GM19238 (cell line): Measurements from ENCODE around the gene NAGS.
"Not testable (repeated sequence)": the region's sequence is repeated elsewhere in the genome, so short reads cannot be mapped to it uniquely, and the experiment has no call there.

Source experiments
- DNase-seq: peaks from one replicate; pipeline ENCODE4 v3.0.0; 2011; ENCODE audit warnings: low spot score; ENCODE audit not compliant: insufficient read length

NAGS gene

GRCh38 chr17:43983515-43984411 is 20.7 kb upstream of the NAGS start:
- DNase-seq = no peak

GRCh38 chr17:43984521-43984920 is 19.9 kb upstream of the NAGS start:
- DNase-seq = no peak

DNA sequence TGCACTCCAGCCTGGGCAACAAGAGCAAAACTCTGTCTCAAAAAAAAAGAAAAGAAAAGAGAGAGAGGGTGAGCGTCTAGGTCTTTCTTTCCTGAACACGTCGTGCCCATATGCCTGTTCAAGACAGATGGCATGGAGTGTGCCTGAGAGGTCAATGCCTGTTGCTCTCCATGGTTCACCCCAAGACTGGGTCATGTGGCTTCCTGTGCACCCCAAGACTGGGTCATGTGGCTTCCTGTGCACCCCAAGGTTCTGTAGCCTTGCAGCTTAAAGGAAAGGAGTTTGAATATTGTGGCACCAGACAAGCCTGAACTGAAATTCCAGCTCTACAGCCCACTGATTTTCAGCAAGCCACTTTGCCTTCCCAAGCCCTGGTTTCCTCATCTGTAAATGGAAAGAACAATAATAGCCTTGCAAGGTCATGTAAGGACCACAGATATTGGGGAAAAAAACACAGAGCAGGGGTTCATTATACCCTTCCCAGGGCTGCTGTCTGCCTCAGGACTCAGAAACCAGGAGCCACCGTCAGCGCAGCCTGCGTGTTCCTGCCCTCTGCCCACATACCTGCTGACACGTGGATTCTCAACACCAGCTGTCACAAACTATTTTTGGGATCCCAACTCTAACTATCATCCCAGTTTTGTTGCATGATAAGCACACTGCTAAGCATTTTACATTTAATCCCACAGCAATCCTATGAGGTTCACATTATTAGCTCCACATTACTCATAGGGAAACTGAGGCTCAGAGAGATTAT is 18.0 kb upstream of the NAGS start:
- DNase-seq = no peak

DNA sequence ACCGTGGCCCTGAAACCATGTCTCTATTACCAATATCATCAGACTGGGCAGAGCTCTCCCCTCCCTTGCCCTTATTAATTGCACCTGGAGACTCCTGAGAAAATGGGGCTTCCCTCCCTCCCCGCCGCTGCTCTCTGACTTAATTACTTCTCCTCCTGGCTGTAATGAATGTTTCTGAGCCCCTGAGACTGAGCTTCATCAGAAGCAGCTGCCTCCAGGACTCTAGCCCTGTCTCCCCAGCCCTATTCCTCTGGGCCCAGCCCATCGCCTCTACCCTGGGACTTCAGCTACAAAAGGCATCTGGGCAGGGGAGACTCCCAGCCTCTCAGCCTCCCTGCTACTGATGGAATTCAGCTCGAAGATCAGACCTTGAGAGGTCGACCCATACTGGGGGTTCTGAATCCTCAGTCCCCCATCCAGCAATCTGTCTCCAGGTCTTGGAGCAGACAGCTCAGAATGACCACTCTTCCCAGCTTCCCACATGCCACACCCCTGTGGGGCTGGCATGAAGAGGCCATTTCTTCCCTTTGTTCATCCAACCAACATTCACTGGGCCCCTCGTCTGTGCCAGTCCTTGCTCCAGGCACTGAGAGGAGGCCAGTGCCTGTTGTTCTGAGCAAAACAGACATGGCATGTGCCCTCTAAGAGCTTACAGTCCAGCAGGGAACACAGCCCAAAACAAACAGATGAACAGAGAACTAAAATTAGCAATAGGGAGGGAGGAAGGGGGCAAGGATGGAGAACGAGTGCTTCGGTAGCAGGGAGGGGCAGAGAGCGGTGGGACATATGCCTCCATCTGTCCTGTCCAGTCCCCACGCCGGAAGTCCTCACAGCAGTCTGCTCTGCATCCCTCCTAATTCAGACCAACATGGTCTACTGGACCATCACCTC is 17.0 kb upstream of the NAGS start:
- DNase-seq = no peak

- no peak for DNase-seq
These were observed 16.1 kb upstream of the NAGS start for GRCh38 chr17:43988301-43988700.

DNA sequence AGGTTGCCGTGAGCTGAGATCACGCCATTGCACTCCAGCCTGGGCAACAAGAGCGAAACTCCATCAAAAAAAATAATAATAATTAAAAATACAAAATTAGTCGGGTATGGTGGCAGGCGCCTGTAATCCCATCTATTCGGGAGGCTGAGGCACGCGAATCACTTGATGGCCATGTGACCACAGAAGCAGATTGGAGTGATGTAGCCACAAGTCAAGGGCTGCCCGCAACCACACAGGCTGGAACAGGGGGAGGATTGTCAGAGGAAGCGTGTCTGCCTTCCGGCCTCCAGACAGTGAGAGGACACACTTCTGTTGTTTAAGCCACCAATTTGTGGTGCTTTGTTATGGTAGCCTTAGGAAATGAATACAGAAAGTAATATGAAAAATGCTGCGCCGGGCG is 11.8 kb upstream of the NAGS start:
- no peak for DNase-seq

DNA sequence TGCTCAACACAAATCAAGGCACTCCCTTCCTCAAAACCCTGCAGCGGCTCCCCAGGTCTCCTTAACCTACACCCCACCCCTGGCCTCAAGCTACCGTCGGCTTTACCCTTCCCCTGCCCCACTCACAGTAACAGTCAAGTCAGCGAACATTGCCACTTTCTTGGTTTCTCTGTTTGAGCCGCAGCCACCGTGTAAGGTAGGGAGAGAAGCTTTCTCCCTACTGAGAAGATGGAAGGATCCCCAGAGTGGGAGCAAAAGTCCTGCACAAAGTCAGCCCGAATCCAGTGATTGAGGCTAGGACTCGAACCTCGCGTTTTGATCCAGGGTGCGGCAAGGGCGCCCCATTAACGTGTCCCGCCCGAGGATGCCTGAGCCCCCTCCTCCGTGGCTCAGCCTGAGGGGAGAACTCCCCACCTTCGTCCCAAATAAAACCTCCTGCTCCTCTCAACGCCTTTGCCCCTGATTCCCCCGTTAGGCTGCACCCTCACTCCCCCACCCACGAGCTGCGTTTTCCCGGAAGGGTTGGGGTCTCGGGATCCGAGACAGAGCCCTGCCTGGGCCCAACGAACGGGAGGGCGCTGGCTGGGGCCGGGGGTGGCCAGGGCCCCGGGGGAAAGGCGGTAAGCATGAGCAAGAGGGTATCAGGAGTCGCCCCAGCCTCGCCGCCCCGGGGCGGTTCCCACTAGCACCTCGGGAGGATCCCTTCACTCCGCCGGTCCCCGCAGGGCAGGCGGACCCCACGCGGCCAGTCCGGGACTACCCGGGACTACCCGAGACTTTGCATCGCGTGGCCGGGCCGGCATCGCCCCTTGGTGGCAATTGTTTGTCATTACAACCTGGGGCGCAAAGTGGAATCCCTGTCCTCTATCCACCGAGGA is 9.9 kb upstream of the NAGS start:
- DNase-seq = peak; percentile 60

DNA sequence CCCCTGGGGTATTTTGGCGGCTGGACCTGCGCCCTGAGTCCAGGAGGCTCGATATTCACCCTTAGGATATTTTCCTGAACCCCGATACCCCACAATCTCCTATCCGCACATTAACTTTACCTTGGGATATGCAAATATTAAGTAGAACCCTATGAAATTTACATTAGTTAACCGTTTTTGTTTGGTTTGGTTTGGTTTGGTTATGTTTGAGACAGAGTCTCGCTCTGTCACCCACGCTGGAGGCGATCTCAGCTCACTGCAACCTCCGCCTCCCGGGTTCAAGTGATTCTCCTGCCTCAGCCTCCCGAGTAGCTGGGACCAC is 9.3 kb upstream of the NAGS start:
- no peak for DNase-seq

DNA sequence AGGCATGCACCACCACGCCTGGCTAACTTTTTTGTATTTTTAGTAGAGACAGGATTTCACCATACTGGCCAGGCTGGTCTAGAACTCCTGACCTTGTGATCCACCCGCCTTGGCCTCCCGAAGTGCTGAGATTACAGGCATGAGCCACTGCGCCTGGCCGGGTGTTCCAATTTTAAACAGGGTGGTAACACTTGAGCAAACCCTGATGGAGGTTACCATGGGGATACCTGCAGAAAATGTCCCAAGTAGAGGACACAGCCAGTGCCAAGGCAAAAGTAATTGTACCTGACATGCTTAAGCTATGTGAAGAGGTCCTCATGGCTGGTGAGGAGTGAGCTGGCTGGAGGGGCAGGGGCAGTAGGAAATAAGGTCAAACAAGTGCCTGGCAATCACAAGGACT is 7.2 kb upstream of the NAGS start:
- not testable (repeated sequence) for DNase-seq

GRCh38 chr17:43998552-43998951 is 5.9 kb upstream of the NAGS start:
- no peak for DNase-seq

GRCh38 chr17:43999024-43999423 is 5.4 kb upstream of the NAGS start:
- no peak for DNase-seq

- DNase-seq = no peak
These were observed 4.1 kb upstream of the NAGS start for GRCh38 chr17:44000141-44000860.

DNA sequence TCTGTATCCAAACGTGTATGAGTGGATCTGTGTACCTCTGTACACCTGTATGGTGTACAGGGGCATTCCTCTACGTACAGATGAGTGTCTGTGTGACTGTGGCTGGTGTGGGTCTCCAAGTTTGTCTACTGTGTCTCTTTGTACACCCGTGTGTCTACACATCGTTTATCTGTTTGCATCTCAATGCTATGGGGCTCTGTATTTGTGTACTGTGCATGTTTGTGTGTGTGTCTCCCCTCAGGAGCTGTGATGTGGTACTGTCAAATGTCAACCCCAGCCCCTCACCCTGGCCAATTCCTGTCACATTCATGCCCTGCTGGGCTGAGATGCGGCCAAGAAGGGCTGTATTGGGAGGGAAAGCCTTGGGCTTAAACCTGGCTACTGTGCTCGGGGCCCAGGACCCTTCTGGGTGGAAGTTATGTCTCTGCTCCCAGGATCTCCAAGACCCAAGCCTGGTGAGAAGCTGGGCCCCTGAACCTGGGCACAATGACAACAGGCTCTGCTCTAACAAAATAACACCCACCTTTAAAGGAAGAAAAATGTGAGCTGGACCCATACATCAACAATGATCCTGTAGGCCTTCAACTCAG is 3.5 kb upstream of the NAGS start:
- no peak for DNase-seq

GRCh38 chr17:44001461-44001920 is 2.9 kb upstream of the NAGS start:
- DNase-seq = no peak

GRCh38 chr17:44002141-44002848 is 2.1 kb upstream of the NAGS start:
- no peak for DNase-seq

GRCh38 chr17:44004761-44005526 is 522 bp downstream of the NAGS start:
- DNase-seq = no peak

DNA sequence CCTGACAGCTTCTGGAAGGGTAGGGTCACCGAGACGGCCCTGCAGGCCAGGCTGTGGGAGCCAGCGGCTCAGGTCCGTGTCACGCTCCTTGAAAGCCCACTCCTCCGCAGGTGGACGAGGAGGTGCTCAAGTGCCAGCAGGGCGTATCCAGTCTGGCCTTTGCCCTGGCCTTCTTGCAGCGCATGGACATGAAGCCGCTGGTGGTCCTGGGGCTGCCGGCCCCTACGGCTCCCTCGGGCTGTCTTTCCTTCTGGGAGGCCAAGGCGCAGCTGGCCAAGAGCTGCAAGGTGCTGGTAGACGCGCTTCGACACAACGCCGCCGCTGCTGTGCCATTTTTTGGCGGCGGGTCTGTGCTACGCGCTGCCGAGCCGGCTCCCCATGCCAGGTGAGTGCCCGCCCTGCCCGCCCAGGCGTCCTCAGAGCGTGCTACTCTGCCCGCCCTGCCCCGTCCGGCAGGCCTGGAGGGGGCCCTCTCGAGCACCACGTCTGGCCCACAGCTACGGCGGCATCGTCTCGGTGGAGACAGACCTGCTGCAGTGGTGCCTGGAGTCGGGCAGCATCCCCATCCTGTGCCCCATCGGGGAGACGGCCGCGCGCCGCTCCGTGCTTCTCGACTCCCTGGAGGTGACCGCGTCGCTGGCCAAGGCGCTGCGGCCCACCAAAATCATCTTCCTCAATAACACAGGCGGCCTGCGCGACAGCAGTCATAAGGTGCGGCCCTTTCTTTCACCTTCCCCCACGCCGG is 1.3 kb downstream of the NAGS start:
- DNase-seq = peak; percentile 32

DNA sequence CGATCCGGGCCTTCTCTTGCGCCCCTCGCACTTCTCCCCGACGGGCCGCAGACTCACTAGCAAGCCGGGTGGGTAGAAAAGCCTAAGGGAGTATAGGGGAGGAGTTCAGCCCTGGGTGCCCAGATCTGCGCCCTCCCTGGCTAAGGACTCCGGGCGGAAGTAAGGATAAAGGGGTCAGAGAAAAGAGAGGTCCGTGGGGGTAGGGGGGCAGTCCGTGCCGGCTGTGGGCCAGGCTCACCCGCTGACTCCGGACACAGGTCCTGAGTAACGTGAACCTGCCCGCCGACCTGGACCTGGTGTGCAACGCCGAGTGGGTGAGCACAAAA is 1.8 kb downstream of the NAGS start:
- peak; percentile 23 for DNase-seq
